Neural cell (in vitro differentiated cells): ENCODE measurements around the gene ANKIB1.

Experiments used
- CTCF ChIP-seq: fragments of 450-650 bp; IDR thresholded peaks from 2 replicates; pipeline ENCODE4 v1.5.1; 2014; ENCODE audit warnings: antibody characterized with exemption, mild to moderate bottlenecking, moderate library complexity; ENCODE audit not compliant: poor library complexity, severe bottlenecking
- EZH2 ChIP-seq: fragments of 200-600, 300-800 bp; shearing (Covaris generic), sonication (generic); IDR thresholded peaks from 2 replicates; pipeline ENCODE4 v1.6.1; 2014; ENCODE audit warnings: antibody characterized with exemption, low read length, borderline replicate concordance, mild to moderate bottlenecking; ENCODE audit not compliant: insufficient read depth, poor library complexity, severe bottlenecking
- MXI1 ChIP-seq: fragments of 450-650 bp; conservative IDR thresholded peaks from 2 replicates; pipeline ENCODE4 v1.6.1; 2014; ENCODE audit warnings: antibody characterized with exemption, mild to moderate bottlenecking; ENCODE audit not compliant: poor library complexity, severe bottlenecking
- POLR2AphosphoS5 ChIP-seq: IDR thresholded peaks from 2 replicates; pipeline ENCODE4 v1.6.1; 2012
- RAD21 ChIP-seq: fragments of 450-650 bp; conservative IDR thresholded peaks from 2 replicates; pipeline ENCODE4 v1.6.1; 2014; ENCODE audit warnings: antibody characterized with exemption, mild to moderate bottlenecking, moderate library complexity
- SMC3 ChIP-seq: fragments of 450-650 bp; conservative IDR thresholded peaks from 2 replicates; pipeline ENCODE4 v1.6.1; 2014; ENCODE audit warnings: antibody characterized with exemption, mild to moderate bottlenecking, moderate library complexity; ENCODE audit not compliant: poor library complexity
- TAF1 ChIP-seq: IDR thresholded peaks from 2 replicates; pipeline ENCODE4 v1.6.1; 2012; ENCODE audit warnings: low read depth

GRCh38 chr7:92356406-92356805, 110.6 kb downstream of the ANKIB1 start:
- no peak for TF ChIP-seq POLR2AphosphoS5
- no peak for TF ChIP-seq CTCF
- TF ChIP-seq RAD21, result no peak
- no peak for TF ChIP-seq MXI1
- TF ChIP-seq TAF1, result no peak
- no peak for TF ChIP-seq EZH2
- TF ChIP-seq SMC3, result no peak
